SHP77 treated with DMSO at 0.1 percent for 48 hours (cell line): ENCODE measurements around the gene EIF3F.

Source experiments
- DNase-seq: peaks from one replicate; lab custom pipeline; 2025; lab: John Stamatoyannopoulos, UW

The EIF3F gene

GRCh38 chr11:8022876-8023275, 35.7 kb downstream of the EIF3F start:
- no peak for DNase-seq

- DNase-seq, result no peak
Measured at GRCh38 chr11:8023831-8024555, 36.9 kb downstream of the EIF3F start.

GRCh38 chr11:8025123-8025522, 38.0 kb downstream of the EIF3F start:
- no peak for DNase-seq

- DNase-seq, result no peak
Measured at GRCh38 chr11:8025816-8026215, 38.7 kb downstream of the EIF3F start.

GRCh38 chr11:8026982-8027381, 39.8 kb downstream of the EIF3F start:
- DNase-seq, result no peak

GRCh38 chr11:8028766-8029165, 41.6 kb downstream of the EIF3F start:
- no peak for DNase-seq

GRCh38 chr11:8030526-8031247, 43.5 kb downstream of the EIF3F start:
- DNase-seq, result no peak

- DNase-seq, result no peak
Measured at GRCh38 chr11:8031248-8032115, 44.3 kb downstream of the EIF3F start.

GRCh38 chr11:8032122-8032521, 45.0 kb downstream of the EIF3F start:
- DNase-seq, result no peak

GRCh38 chr11:8032576-8033304, 45.6 kb downstream of the EIF3F start:
- no peak for DNase-seq

- no peak for DNase-seq
Measured at GRCh38 chr11:8033305-8034105, 46.4 kb downstream of the EIF3F start.

- DNase-seq, result no peak
Measured at GRCh38 chr11:8034106-8034585, 47.0 kb downstream of the EIF3F start.

GRCh38 chr11:8034604-8035190, 47.6 kb downstream of the EIF3F start:
- DNase-seq, result no peak

- DNase-seq, result no peak
Measured at GRCh38 chr11:8035200-8035855, 48.2 kb downstream of the EIF3F start.

GRCh38 chr11:8036002-8036802, 49.1 kb downstream of the EIF3F start:
- DNase-seq, result no peak

- DNase-seq, result no peak
Measured at GRCh38 chr11:8036986-8037385, 49.8 kb downstream of the EIF3F start.

- no peak for DNase-seq
Measured at GRCh38 chr11:8038393-8038792, 51.3 kb downstream of the EIF3F start.

GRCh38 chr11:8038811-8039529, 51.8 kb downstream of the EIF3F start:
- no peak for DNase-seq
